ENCODE data around the gene KNTC1.
"Not testable (repeated sequence)": the region's sequence is repeated elsewhere in the genome, so short reads cannot be mapped to it uniquely, and the experiment has no call there.

KNTC1 gene

DNA sequence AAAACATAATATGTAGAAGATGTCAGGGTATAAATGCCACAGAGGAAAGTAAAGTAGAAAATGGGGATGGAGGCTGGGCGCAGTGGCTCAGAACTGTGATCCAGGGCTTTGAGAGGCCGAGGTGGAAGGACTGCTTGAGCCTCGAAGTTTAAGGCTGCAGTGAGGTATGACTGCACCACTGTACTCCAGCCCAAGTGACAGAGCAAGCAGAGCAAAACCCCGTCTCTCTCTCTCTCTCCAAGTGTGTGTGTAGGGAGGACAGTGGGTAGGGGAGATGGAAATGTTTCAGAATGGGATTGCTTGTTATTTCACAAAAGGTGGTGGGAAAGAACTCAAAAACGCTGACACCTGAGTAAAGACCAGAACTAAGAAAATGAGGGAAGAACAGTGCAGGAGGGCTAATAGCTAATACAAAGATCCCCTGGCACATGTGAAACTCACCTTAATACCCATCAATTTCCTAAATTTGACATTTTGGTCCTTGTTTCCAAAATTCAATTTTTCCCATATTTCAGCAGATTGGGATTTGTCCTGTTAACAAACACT, 20.6 kb upstream of the KNTC1 start:
- DNase-seq (ENCODE audit: low read depth), result no peak
- TF ChIP-seq, protein P1, sequence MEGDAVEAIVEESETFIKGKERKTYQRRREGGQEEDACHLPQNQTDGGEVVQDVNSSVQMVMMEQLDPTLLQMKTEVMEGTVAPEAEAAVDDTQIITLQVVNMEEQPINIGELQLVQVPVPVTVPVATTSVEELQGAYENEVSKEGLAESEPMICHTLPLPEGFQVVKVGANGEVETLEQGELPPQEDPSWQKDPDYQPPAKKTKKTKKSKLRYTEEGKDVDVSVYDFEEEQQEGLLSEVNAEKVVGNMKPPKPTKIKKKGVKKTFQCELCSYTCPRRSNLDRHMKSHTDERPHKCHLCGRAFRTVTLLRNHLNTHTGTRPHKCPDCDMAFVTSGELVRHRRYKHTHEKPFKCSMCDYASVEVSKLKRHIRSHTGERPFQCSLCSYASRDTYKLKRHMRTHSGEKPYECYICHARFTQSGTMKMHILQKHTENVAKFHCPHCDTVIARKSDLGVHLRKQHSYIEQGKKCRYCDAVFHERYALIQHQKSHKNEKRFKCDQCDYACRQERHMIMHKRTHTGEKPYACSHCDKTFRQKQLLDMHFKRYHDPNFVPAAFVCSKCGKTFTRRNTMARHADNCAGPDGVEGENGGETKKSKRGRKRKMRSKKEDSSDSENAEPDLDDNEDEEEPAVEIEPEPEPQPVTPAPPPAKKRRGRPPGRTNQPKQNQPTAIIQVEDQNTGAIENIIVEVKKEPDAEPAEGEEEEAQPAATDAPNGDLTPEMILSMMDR (conservative IDR thresholded peaks at IDR 0.05; ENCODE audit: control insufficient read depth, insufficient read depth, low read depth, low read length), result no peak
- H3K4me3 ChIP-seq (ENCODE audit: control insufficient read depth, low read depth, low read length), result no peak overlapping the region

- DNase-seq (ENCODE audit: low read depth), result no peak
- TF ChIP-seq, protein P1 (conservative IDR thresholded peaks at IDR 0.05; ENCODE audit: control insufficient read depth, insufficient read depth, low read depth, low read length), result no peak
- H3K4me3 ChIP-seq (ENCODE audit: control insufficient read depth, low read depth, low read length), result no peak overlapping the region
Observed at GRCh38 chr12:122508163-122508562, 18.9 kb upstream of the KNTC1 start.

DNA sequence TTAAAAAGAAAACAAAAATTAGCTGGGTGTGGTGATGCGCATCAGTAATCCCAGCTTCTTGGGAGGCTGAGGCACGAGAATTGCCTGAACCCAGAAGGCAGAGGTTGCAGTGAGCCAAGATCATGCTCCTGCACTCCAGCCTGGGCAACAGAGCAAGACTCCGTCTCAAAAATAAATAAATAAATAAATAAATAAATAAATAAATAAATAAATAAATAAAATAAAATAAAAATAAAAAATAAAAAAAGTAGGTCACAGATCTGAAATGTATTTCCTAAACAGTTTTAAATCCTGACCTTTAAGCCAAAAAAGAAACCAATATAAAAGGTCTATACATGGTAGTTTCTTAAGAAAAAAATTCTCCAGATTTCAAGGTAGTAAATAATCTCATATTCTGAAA, 14.0 kb upstream of the KNTC1 start:
- not testable (repeated sequence) for H3K4me3 ChIP-seq (ENCODE audit: control insufficient read depth, low read depth, low read length); DNase-seq (ENCODE audit: low read depth)

DNA sequence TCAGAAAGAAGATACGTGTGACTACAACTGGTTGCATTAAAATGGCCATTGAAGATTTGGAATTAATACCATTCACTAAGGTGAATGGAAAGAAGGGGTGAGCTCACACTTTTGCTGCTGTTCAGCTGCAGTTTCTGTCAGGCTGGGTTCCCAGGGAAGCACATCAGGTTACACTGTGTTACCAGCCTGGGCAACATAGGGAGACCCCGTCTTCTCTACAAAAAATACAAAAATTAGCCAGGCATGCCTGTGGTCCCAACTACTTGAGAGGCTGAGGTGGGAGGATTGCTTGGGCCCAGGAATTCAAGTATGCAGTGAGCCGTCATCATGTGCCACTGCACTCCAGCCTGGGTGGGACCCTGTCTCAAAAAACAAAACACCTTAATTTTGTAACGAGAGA, 13.4 kb upstream of the KNTC1 start:
- no peak overlapping the region for H3K4me3 ChIP-seq (ENCODE audit: control insufficient read depth, low read depth, low read length)
- no peak for DNase-seq (ENCODE audit: low read depth)
- TF ChIP-seq, protein P1 (conservative IDR thresholded peaks at IDR 0.05; ENCODE audit: control insufficient read depth, insufficient read depth, low read depth, low read length), result no peak

GRCh38 chr12:122515275-122515674, 11.8 kb upstream of the KNTC1 start:
- no peak overlapping the region for H3K4me3 ChIP-seq (ENCODE audit: control insufficient read depth, low read depth, low read length)
- DNase-seq (ENCODE audit: low read depth), result no peak
- TF ChIP-seq, protein P1 (conservative IDR thresholded peaks at IDR 0.05; ENCODE audit: control insufficient read depth, insufficient read depth, low read depth, low read length), result no peak

DNA sequence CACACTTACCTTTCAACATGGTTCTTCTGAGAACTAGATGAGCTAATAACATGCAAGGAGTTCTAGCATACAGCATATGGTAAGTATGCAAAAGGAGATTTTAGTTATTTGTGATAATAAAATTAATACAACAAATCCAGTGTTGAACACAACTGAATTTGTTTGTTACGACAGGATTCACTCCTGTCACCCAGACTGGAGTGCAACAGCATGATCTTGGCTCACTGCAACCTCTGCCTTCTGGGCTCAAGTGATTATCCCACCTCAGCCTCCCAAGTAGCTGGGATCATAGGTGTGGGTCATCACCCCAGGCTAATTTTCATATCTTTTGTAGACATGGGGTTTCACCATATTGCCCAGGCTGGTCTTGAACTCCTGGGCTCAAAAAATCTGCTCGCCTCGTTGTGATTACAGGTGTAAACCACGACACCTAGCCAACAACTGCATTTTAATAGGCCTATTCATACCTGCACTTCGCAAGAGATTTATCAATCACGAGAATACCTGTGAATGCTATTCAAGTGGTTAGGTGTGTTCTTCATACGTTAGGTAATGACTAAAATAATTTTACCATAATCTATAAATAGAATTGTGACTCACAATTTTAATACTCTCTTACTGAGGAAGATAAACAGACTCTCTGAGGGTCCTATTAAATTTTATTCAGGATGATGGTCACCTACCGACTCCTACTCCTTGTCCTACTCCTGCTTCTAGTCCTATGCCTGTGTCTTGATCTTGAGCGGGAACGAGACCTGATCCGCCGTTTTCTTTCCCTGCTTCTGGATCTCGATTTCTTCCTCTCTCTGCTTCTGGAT, 10.3 kb upstream of the KNTC1 start:
- TF ChIP-seq, protein P1 (conservative IDR thresholded peaks at IDR 0.05; ENCODE audit: control insufficient read depth, insufficient read depth, low read depth, low read length), result no peak
- H3K4me3 ChIP-seq (ENCODE audit: control insufficient read depth, low read depth, low read length), result no peak overlapping the region
- DNase-seq (ENCODE audit: low read depth), result no peak

- TF ChIP-seq, protein P1 (conservative IDR thresholded peaks at IDR 0.05; ENCODE audit: control insufficient read depth, insufficient read depth, low read depth, low read length), result no peak
- H3K4me3 ChIP-seq (ENCODE audit: control insufficient read depth, low read depth, low read length), result no peak overlapping the region
- DNase-seq (ENCODE audit: low read depth), result peak; percentile 94
Observed at GRCh38 chr12:122517877-122518276, 9.2 kb upstream of the KNTC1 start.

Measured in fibroblast of mammary gland (primary cell).